Ovary (tissue), 3 donors: Measurements from ENCODE around the gene MAPK7.

ENCODE experiments used
- CTCF ChIP-seq, 3 donors: fragments of 450-650 bp in 2 of 3; fragments of 200-600 bp in 1 of 3; IDR thresholded peaks; one replicate each; pipeline versions ENCODE4 v1.5.1 to v1.8.0; 2016 to 2022; ENCODE audit warnings: antibody characterized with exemption in 3 of 3, mild to moderate bottlenecking in 1 of 3
- EP300 ChIP-seq: sonication (generic); formaldehyde crosslinking; IDR thresholded peaks from one replicate; pipeline ENCODE4 v1.6.1; 2017; ENCODE audit warnings: antibody characterized with exemption
- donor health status: DM: no; HTN: no; CAD: no.

- TF ChIP-seq CTCF (IDR thresholded peaks at IDR 0.05) (no peak), EP300 (no peak)
Measured at GRCh38 chr17:19415311-19415710, 37.0 kb downstream of the MAPK7 start.
